Measurements from ENCODE around the gene GNG12.

Gene GNG12

DNA sequence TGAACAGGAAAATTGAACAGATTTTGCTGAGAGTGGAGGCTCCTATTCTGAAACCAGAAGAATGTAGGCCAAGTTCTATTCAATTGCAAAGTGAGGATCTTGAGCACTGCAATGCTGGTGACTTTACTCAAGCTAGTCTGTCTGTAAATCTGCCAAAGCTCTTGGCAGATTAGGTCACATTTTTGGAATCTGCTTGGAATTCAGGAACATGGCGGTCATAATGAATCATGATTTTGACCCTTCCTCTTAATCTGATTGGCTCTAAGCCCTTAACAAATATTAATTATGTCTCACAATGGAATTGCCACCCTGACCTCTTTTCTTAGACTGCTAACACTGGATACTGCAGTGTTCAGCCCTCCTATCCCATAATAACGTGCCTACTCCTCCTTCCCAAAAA, 7.2 kb upstream of the GNG12 start:
- DNase-seq (ENCODE audit: low read depth, low spot score), result no peak

DNA sequence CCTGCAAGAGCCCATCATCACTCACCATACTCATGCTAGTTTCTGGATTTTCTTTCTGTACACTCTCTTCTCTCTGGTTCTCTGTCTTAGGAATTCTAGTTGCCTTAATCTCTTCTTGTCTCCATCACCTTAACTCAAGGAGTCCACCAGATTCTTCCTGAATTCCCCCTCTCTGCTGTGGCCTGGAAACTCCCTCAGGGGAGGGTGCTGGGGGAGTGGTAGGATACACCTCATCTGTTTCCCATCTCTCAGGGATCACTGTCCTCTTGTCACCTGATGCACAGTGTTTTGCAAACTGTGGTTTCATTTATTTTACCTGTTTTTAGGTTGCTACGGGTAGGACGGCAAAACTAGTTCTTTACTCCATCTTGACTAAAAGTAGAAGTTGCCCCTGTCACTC, 6.6 kb upstream of the GNG12 start:
- DNase-seq (ENCODE audit: low read depth, low spot score), result no peak

DNA sequence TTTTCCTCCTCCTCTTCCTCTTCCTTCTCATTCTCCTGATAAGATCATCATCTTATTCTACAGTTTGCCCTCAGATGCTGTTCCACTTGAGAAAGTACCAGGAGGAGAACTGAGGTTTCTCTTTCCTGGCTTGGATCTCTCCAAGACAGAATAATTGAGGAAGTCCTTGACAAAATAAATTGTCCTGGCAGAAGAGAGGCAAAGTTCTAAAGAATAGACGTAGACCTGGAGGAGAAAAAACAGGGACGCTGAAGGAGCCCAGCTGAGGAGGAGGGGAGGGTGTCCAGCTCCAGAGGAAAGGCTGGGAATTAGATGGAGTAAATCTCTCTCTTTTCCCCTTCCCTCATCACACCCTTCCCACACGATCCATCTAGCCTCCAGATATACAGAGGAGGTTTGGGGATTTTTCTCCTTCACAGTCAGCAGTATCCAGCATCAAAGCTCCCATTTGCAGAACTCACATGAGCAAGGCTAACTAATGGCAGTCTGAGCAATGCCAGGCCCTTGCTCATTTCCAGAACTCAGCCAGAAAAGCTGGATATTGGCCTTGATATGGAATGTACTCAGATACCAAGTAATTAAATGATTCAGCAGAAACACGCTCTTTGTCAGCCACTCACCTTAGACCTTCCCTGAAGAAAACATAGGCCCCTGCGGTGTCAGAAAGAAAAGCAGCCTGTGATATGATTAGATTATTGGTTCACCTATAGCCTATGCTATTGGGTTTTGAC, 5.1 kb upstream of the GNG12 start:
- no peak for DNase-seq (ENCODE audit: low read depth, low spot score)

DNA sequence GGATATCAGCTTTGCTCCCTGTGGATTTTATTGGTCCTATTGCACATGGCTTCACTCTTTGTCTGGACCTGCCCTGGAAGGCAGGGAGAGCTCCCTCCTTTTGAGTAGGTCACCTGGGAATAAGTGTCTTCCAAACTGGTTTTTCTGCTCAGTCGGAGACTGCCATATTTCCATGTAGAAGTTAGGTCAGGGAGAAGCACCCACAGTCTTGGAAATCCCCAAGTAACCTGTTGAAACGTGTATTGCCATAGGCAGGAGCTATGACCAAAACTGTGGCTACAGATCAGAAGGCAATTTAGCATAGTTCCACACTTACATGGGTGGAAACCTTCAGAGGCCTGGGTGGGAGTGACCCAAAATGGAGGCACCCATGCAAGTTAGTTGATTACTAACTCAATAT, 3.5 kb upstream of the GNG12 start:
- DNase-seq (ENCODE audit: low read depth, low spot score), result no peak

DNA sequence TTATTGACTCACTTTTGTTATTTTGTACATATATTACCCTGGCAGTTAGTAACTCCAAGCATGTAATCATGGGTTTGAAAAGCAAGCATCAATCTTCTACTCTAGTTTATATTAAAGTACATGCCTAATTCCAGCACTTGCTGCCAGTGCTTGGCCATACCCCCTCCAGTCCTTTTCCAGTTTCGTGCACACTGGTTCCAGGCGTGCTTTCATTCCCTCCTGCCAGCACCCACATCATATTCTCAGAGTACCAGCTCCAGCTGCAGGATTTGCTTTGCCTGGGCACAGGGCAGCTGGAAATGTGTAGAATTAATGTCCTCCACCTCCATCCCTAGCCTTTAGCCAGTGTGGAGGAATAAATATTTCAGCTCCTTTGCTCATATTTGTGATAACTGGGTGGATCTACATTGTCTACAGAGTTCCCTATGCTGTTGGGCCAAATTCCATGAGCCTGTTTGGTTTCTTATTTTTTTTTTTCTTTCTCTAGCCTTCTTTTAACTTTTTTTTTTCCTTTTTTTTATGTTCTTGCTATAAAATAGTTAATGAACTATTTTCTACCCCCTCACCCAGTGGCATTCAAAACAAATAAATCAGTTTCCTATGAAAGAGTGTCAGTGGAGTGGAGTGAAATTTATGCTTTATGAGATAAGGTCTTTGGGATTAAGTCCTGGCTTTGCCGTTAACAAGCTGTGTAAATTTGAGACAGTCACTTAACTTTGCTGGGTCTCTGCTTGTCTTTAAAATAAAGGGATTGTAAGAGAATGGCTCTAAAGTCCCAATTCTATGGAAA, 2.6 kb upstream of the GNG12 start:
- DNase-seq (ENCODE audit: low read depth, low spot score), result no peak

DNA sequence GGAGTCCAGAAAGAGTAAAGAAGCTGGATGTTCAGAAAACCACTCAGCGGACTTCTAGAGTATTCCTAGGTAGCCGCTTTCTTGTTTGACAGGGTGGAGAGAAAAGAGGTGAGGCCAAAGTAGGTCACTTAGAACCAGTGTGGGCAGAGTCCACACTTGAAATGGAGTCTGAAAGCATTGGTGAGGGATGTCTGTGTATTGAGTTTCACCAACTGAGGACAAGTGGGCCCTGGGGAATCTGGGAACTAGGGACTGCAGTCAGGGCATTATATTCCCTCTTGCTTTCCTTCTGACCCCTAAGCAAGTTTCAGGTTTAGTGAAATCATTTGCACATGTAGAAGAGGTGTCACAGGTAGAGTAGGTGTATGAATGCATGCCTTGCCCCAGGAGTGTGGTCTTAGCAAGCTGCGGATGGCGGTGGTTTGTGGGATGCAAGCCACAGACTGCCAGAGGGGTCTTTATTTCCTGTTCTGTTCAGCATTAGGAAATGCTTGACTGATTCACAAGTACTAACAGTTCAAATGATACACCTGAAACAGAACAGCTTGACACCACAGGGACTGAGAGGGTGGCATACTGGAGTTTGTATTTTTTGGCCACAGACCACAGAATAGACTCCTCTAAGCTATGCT, 1.1 kb upstream of the GNG12 start:
- no peak for DNase-seq (ENCODE audit: low read depth, low spot score)

DNA sequence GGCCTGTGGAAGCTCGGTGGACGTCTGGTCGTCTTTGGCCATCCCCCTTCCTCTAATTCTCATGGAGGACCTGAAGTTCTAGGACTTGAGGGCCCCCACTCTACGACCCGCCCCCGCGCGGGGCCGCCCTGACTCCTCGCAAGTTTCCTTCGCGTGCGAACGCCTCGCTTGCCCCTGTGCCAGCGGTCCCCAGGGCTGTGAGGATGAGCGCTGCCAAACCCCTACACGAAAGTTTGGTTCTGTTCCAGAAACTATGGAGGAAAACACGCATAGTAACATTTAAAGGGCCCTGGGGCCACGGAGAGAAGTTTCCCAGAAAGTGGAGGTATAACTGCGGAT, 304 bp upstream of the GNG12 start:
- DNase-seq (ENCODE audit: low read depth, low spot score), result no peak

DNA sequence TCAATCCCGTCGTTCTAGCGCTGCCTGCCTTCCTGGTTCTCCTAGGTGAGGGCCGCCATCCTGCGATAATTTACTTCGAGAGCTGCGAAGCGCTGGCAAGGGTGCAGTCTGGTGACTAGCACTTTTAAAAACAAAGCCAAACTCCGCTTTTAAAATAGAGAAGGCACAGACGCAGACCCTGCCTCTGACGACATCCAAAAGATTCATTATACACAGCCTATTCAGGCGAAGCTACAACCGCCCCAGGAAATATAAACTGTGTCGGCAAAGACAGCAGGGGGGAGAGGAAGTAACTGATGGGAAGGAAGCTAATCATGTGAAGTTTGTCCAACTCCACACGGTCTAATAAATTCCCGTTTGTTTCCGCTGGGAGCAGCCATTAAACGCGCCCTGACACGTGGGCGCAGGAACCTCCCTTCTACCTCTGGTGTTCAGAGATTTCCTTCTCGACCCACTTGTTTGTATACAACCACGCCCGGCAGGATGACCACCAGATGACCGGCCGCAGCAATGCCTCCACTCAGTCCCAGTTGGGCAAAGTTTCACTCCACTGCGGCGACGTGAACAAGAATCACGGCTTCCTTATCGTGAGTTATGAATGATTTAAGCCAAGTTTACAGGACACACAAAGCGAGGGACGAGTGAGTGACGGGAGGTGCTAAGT, 1.3 kb downstream of the GNG12 start:
- DNase-seq (ENCODE audit: low read depth, low spot score), result no peak

DNA sequence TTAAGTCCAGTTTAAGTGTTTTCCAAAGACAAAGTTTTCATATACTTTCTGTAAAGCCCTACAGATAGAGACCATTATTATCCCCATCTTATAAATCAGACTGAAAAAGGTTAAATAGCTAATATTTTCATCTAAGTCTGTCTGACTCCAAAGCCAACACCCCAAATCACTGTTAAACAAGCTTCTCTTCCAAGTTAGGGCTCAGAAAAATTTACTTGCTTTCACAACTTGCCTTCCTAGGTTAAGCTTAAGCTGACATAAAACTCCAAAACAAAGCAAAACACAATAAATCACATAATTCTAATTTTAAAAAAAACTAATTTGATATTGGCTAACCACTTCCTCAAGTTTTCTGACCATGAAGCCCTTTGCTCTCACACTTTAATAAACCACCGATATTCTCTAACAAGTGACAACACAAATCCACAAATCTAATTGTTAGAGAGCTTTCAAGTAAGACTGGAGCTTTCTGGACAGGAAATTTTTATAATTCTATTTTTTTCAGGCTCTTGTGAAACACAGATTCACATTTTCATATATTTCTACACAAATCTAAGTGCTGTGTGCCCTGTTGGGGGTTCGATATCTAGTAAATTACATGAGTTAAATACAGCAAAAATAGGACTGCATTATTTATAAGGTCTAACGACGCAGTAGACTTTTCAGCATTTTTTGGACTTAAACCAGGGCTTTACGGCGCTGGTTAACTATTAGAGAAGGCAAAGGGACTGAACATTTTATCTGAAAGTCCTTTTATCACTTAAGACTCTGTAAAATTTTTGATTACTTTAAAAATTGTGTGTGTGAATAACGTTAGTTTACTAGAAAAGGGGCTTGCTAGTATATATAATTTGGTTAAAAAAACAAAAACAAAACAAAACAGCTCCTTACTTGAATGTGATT, 2.1 kb downstream of the GNG12 start:
- DNase-seq (ENCODE audit: low read depth, low spot score), result no peak

DNA sequence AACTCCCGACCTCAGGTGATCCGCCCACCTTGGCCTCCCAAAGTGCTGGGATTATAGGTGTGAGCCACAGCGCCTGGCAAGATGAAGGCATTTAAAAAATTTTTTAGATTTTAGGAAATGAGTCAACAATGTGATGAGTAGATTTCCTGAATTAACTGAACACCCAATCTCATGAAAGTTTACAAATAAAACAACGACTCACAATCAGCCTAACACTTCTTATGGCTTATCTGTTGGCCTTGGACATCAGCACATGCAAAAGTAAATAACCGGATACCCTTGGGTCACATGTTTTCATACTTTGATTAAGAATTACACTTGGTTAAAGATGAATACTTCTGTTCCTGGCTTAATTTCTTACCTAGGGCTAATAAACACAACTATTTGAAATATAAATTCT, 3.0 kb downstream of the GNG12 start:
- no peak for DNase-seq (ENCODE audit: low read depth, low spot score)

DNA sequence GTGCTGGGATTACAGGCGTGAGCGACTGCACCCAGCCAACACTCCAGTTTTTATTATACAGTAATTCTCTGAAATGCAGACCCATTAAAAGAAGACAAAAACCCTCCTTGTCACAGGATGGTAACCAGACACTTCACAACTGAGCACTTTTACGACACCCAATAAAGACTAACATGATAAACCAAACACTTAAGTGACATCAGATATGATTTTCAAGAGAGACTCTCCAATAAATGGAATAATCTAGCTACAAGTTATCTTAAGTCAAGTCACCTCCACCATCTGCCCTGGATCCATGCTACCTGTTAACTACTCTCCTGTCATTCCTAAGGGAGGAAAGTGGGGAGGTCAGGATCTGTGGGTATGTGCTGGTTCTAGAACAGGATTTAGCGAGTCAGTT, 5.6 kb downstream of the GNG12 start:
- no peak for DNase-seq (ENCODE audit: low read depth, low spot score)

DNA sequence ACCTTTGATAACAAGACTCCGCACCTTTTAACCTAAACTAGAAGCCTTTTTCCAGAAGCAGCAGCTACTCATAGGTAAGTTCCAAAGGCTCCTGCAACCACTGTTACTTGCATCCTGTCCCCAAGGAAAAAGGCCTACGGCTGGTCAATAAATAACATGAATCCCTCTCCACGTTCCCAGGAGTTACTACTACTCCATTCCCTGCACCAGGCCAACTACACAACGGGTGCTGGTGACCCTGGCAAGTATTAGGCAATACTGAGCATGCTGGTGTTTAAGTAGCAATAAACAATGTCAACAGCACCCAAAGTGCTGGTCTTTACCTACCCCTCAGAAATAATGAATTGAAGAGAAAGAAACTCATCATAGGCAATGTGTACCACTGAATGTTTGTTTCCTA, 7.7 kb downstream of the GNG12 start:
- DNase-seq (ENCODE audit: low read depth, low spot score), result no peak

DNA sequence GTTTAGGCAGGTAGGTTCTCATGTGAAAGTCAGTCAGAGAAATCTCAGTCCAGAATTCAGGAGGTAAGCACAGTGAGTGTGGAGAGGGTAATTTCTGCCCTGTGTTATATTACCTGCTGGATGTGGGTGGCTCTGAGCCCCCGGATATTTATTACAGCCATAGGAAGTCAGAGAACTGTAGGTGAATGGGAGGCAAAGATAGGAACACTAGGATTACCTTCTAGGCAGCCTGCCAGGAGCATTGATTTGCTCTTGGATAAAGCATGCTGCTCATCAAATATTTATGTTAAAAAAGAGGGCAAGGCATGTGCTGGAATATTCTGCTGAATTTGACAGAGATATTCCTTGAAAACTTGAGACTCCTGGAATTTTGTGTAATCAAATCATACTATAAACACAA, 8.5 kb downstream of the GNG12 start:
- DNase-seq (ENCODE audit: low read depth, low spot score), result no peak

DNA sequence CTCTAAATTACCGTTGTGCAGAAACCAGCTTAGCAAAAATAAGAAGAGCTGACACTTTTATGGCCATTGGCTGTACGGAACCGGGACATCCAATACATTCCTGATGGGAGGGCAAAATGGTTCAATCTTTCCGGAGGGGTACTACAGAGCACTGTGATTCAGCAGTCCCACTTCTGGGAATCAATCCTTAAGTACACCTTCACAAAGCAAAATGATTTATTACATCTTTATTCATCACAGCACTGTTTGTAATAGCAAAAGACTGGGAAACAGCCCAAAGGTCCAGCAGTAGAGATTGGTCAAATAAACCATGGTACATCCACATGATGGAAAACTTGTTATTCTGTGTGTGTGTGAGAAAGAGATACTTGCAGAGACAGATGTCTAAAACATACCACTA, 9.7 kb downstream of the GNG12 start:
- DNase-seq (ENCODE audit: low read depth, low spot score), result no peak

DNA sequence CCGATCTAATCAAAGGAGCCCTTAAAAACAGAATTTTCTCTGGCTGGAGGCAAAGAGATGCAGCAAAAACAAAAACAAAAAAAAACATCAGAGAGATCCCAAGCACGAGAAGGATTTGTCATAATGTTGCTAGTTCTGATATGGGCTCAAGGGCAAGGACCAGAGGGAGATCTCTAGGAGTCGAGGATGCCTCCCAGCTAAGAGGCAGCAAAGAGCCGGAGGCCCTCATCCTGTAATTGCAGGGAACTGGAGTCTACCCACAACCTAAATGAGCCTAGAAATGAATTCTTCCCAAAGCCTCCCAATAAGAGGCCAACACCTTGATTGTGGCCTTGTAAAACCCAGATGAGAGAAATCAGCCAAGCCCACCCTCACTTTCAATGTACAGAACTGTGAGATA, 12.0 kb downstream of the GNG12 start:
- no peak for DNase-seq (ENCODE audit: low read depth, low spot score)

DNA sequence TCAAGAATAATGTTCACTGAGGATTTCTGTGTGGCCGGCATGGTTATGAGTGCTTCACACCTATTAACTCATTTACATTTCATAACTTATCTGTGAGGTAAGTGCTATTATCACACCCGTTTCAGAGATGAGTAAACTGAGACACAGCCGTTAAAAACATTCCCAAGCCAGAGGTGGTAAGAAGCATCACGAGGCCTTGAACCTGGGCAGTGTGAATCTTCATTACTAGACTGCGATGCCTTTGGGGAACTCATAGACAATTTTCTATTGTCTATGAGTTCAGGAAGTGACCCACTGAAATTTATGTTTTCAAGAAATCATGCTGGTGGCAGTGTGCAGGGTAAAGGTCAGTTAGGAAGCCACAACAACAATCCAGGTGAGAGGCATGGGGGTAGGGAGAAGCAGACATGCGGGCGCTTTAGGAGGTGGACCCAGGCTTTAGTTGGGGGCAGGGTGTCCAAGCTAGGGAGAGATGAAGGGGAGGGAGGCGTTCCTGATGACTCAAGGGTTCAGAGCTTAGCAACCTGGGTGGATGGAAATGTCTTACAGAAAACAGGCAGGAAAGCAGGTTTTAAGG, 14.5 kb downstream of the GNG12 start:
- no peak for DNase-seq (ENCODE audit: low read depth, low spot score)

DNA sequence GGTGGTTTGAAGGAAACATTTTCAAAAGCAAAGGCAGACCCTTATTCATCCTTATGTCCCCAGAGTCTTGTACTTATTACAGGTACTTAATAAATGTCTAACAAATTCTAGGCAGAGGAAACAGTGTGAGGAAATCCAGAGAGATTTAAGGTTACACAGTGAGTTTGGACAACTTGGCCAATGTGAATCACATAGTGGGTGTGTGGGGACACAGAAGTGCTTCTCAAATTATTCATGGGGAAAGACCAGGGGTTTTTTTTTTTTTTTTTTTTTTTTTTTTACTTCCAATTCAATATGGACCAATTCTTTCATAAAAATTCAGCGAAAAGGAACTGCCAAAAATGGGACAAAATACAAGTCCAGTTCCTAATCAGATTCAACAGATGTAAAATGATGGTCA, 15.1 kb downstream of the GNG12 start:
- DNase-seq (ENCODE audit: low read depth, low spot score), result no peak

DNA sequence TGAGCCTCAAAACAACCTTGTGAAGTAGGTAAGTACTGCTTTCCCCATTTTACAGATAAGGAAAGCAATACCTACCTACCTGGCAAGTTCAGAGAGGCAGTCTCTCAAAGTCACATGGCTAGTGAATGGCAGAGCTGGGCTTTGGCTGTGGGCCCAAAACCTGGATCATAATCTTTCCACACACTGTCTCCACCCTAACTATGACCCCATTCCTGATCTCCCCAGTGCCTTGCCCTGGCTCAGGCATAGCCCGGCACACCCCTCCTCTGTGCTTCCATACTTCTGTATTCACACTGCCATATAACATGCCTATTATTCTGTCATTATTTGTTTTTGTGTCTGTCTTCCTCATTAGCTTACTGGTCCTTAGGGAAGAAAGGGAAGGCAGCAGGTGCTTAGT, 15.9 kb downstream of the GNG12 start:
- no peak for DNase-seq (ENCODE audit: low read depth, low spot score)

DNA sequence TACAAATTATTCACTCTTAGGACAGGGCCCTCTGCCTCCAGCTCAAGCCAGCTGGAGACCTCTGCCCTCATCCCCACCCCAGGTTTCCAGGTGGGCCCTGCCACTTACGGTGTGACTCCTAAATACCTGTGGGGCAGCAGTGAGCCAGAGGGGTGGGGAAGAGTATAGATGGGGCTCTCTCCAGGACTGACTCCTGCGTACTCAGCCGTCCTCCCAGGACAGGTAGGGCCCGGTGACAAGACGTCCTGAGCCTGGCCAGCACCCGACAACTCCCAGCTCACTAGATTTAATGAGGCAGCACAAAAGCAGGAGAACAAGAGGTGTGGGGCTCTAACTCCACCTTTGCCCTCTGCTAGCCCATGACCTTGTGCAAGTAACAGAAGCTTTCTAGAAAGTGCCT, 16.8 kb downstream of the GNG12 start:
- DNase-seq (ENCODE audit: low read depth, low spot score), result no peak

DNA sequence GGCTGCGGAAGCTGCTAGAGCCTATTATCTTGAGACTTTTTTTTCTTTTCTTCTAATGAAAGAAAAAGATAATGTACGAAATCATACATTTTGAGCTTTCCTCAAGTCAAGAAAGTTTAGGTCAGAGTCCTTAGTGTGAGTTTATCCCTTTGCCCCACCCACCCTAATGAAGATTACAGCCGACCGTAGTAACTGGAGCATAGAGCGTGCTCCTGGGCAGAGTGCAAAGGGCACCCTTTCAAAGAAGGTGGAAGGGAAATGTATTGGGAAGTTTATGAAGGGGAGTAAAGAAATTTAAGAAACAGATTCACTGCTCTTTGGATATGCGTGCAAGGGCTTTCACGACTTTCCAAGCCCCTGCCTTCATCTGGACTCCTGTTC, 17.2 kb downstream of the GNG12 start:
- no peak for DNase-seq (ENCODE audit: low read depth, low spot score)

Measured in brain pericyte (primary cell).